ENCODE results near the gene RO60. TPM values are rescaled to one million over a fixed set of nuclear protein-coding genes. Genes with fewer than 3 reads are reported as not detected.

The RO60 gene
- total RNA-seq (ENCODE audit: unreplicated experiment): 144 TPM
- long read RNA-seq, full-length matches to known transcripts: 77 of 107 reads
- long read RNA-seq, partial matches to known transcripts: 2 of 107 reads
- long read RNA-seq, other reads (novel, unspliced or antisense): 28 of 107 reads

DNA sequence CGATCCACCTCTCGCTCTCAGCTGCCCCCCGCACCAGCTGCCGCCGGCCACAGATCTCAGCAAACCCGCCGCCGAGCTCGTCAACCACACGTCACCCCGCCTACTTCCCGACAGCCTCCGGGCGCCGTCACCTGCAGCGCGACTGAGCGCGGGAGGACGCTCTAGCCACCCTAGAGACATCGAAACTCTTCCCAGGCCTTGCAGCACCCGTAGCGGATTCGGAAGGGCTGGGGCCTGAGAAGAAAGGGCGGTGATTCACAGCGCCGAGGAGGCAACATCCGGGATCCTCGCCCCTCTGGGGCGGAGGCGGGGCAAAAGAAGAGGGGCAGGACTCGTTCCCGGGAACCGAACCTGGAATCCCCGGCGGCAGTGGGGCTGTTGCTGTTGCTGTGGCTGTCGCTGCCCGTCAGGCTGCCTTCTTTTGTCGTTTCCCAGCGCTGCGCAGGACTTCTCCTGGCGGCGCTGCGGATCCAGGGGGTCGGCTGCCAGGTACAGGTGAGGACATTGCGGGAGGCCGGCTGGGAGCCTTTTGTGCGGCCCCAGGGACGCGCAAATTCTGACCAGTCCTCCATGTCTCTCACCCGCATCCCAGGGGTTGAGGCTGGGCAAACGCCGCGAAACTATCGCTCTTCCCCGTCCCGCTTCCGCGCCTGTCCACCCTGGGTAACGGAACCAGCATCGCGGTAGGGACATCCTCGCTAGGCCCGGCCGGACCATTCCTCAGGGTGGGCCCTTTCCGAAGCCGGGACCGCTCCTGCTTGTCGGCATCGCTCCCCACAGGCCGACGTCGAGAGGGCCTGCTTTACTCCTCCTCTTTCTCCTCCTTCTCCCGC lies at the start of gene RO60, which contains the start of gene UCHL5:
Gene RO60, plus strand, starts transcription at position 331 of the 833 bp plus-strand sequence. CDS start 9,443 bp downstream, outside the sequence.
Gene UCHL5, minus strand, starts transcription at position 79 of the 833 bp plus-strand sequence. CDS start 100 bp downstream, outside the sequence.
- Mint-ChIP-seq H3K4me3 (ENCODE audit: unreplicated experiment) (peak within 1 kb of the TSS; percentile 100), H3K36me3 (ENCODE audit: low read depth, unreplicated experiment) (peaks cover 15% of the 10 kb centered on the region), H3K27ac (ENCODE audit: unreplicated experiment) (peak within 1 kb of the TSS; percentile 98), H3K4me1 (ENCODE audit: unreplicated experiment) (peaks cover 35% of the 10 kb centered on the region), H3K27me3 (ENCODE audit: unreplicated experiment) (peaks cover 8% of the 10 kb centered on the region), H3K9me3 (ENCODE audit: unreplicated experiment) (no peaks in the 10 kb centered on the region)
- peak; percentile 92 for DNase-seq (ENCODE audit: low spot score)
- TF ChIP-seq, protein P1, sequence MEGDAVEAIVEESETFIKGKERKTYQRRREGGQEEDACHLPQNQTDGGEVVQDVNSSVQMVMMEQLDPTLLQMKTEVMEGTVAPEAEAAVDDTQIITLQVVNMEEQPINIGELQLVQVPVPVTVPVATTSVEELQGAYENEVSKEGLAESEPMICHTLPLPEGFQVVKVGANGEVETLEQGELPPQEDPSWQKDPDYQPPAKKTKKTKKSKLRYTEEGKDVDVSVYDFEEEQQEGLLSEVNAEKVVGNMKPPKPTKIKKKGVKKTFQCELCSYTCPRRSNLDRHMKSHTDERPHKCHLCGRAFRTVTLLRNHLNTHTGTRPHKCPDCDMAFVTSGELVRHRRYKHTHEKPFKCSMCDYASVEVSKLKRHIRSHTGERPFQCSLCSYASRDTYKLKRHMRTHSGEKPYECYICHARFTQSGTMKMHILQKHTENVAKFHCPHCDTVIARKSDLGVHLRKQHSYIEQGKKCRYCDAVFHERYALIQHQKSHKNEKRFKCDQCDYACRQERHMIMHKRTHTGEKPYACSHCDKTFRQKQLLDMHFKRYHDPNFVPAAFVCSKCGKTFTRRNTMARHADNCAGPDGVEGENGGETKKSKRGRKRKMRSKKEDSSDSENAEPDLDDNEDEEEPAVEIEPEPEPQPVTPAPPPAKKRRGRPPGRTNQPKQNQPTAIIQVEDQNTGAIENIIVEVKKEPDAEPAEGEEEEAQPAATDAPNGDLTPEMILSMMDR (IDR thresholded peaks at IDR 0.05; ENCODE audit: unreplicated experiment): no peak

DNA sequence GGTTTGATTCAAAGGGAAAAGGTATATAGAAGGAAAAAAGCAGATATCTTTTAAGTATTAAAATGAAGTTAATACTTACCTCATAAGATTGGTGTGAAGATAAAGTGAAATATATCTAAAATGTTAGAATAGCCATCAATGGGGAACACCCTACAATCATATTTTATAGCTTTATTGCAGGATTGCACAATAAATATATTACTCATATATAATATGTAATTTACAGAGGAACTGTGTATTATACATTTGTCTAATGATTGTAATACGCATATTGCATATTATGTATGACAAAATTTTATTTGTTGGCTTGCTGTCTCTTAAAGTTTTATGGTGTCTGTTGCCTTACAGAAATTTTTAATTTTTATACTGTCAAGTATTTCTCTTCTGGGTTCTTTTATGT lies 48.0 kb upstream of the RO60 start:
- Mint-ChIP-seq H3K9me3 (ENCODE audit: unreplicated experiment) (no peaks in the 10 kb centered on the region), H3K4me1 (ENCODE audit: unreplicated experiment) (no peaks in the 10 kb centered on the region), H3K27me3 (ENCODE audit: unreplicated experiment) (peaks cover 2% of the 10 kb centered on the region), H3K4me3 (ENCODE audit: unreplicated experiment) (no peak overlapping the region), H3K36me3 (ENCODE audit: low read depth, unreplicated experiment) (no peaks in the 10 kb centered on the region), H3K27ac (ENCODE audit: unreplicated experiment) (no peak overlapping the region)
- TF ChIP-seq, protein P1 (IDR thresholded peaks at IDR 0.05; ENCODE audit: unreplicated experiment): no peak
- no peak for DNase-seq (ENCODE audit: low spot score)

GRCh38 chr1:193013005-193013404 lies 46.4 kb upstream of the RO60 start:
- H3K27me3 Mint-ChIP-seq (ENCODE audit: unreplicated experiment): peaks cover 2% of the 10 kb centered on the region

DNA sequence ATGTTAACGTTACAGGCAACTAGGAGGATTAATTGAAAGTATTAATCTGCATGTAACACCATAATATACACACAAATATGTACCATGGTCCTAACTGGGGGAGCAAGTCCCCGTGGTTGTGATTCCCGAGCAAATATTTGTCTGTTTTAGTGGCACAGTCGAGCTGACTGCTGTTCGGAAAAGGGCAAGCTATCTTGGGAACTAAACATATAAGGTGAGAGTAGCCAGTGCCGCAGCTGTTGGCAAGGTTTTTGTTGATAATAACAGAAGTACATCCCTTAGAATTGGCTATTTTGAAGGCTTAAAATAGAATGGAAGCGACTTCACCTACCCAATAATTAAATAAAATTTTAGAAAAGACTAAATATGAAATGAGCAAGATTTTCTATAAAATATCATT lies 45.7 kb upstream of the RO60 start:
- Mint-ChIP-seq H3K36me3 (ENCODE audit: low read depth, unreplicated experiment) (no peaks in the 10 kb centered on the region), H3K4me1 (ENCODE audit: unreplicated experiment) (no peaks in the 10 kb centered on the region), H3K4me3 (ENCODE audit: unreplicated experiment) (no peak overlapping the region), H3K27ac (ENCODE audit: unreplicated experiment) (no peak overlapping the region), H3K9me3 (ENCODE audit: unreplicated experiment) (no peaks in the 10 kb centered on the region), H3K27me3 (ENCODE audit: unreplicated experiment) (peaks cover 2% of the 10 kb centered on the region)
- DNase-seq (ENCODE audit: low spot score): no peak
- TF ChIP-seq, protein P1 (IDR thresholded peaks at IDR 0.05; ENCODE audit: unreplicated experiment): no peak

More at GRCh38 chr1:193013005-193013404, 46.4 kb upstream of the RO60 start:
- Mint-ChIP-seq H3K36me3 (ENCODE audit: low read depth, unreplicated experiment) (no peaks in the 10 kb centered on the region), H3K27ac (ENCODE audit: unreplicated experiment) (no peak overlapping the region), H3K4me3 (ENCODE audit: unreplicated experiment) (no peak overlapping the region), H3K9me3 (ENCODE audit: unreplicated experiment) (no peaks in the 10 kb centered on the region), H3K4me1 (ENCODE audit: unreplicated experiment) (no peaks in the 10 kb centered on the region)
- DNase-seq (ENCODE audit: low spot score): no peak
- TF ChIP-seq, protein P1 (IDR thresholded peaks at IDR 0.05; ENCODE audit: unreplicated experiment): no peak

DNA sequence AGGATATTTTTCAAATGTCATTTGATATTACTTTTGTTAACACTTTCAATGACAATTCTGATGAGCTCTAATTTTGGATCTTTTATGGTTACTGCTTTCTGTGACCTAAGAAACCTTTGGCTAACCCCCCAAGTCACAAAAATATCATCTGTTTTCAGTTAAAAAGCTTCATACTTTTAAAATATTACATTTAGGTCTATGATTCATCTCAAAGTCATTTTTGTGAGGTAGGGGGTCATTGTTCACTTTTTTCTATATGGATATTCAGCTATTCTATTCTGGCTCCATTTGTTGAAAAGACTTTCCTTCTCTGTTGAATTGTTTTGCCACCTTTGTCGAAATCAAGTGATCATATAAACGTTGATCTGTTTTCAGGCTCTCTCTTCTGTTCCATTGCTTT lies 45.0 kb upstream of the RO60 start:
- no peak overlapping the region for H3K27ac Mint-ChIP-seq (ENCODE audit: unreplicated experiment)
- TF ChIP-seq, protein P1 (IDR thresholded peaks at IDR 0.05; ENCODE audit: unreplicated experiment): no peak
- no peak for DNase-seq (ENCODE audit: low spot score)
- peaks cover 2% of the 10 kb centered on the region for H3K27me3 Mint-ChIP-seq (ENCODE audit: unreplicated experiment)
- no peaks in the 10 kb centered on the region for H3K36me3 Mint-ChIP-seq (ENCODE audit: low read depth, unreplicated experiment)
- H3K4me3 Mint-ChIP-seq (ENCODE audit: unreplicated experiment): no peak overlapping the region
- H3K9me3 Mint-ChIP-seq (ENCODE audit: unreplicated experiment): no peaks in the 10 kb centered on the region
- H3K4me1 Mint-ChIP-seq (ENCODE audit: unreplicated experiment): no peaks in the 10 kb centered on the region
